ENCODE data around the gene SPATA18.
"Not testable (repeated sequence)": the region's sequence is repeated elsewhere in the genome, so short reads cannot be mapped to it uniquely, and the experiment has no call there.

The SPATA18 gene

DNA sequence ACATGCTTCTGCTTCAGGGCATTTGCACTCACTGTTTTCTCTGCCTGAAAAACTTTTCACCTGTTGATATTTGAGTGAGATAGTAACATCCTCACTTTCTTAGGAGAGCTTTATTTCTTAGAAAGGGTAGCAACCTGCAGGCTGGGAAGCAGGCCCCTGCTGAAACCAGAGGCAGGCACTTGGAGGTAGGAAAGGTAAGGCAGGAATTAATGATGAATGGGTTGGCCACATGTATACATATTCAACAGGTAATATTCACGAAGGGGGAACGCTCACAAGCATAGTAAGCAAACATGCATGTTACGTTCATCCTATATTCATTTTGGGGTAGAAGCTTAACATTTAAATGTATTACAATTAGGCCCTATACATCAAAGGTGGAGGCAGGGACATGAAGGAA, 3.1 kb downstream of the SPATA18 start:
- FAIRE-seq, result no peak

DNA sequence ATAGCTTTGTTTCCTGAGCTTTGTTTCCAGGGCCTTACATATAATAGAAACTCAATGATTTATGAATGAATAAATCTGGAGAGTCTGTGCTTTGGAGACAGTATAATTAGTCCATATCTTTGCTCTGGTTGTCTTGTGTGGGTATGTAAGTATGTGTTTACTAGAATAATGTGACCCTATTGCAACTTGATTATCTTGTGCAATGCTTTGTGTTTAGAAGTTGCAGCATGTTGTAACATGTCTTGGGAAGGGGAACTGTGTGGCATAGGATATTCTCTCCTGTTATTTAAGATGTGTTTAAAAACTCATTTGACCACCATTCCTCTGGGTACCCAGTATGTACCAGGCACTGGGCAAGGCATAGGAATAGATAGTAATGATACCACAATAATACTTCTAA, 6.1 kb downstream of the SPATA18 start:
- no peak for FAIRE-seq

DNA sequence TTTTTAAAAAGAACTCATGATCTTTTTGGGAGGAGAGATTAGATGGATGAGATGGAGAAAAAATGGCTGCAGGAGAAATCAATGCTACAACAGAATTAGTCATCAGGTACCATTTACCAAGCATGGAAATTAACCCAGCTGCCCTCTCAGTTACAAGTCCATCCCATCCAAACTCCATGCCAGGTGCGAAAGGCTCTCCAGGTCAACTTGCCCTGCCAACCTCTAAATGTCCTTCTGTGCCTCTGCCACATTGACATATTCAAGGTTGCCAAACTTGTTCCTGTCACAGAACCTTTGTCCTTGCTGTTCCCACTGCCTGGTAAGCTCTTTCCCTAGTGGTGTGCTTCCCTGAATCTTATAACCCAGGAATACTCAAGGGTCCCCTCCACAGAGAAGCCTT, 7.2 kb downstream of the SPATA18 start:
- no peak for FAIRE-seq

DNA sequence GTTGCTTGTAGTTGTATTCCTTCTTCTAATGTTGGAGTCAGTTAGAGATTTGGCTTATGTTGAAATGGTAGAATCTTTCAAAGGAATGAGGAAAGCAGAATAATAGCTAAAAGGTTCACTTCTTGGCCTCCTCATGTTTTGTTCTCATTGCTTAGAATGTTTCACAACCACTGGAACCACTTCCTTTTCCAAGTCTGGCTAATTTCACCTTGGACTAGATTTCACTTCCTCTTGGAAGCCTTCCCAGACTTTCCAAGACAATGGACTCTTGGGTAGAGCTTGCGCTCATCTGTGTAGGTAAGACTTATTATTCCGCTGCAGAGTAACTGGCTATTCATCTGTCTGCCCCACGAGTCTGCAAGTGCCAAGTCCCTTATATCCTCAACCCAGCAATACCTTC, 8.3 kb downstream of the SPATA18 start:
- FAIRE-seq, result no peak

- no peak for FAIRE-seq
Observed at GRCh38 chr4:52069571-52069970, 18.5 kb downstream of the SPATA18 start.

GRCh38 chr4:52071791-52072546, 20.9 kb downstream of the SPATA18 start:
- FAIRE-seq, result no peak

- no peak for FAIRE-seq
Observed at GRCh38 chr4:52076731-52077130, 25.6 kb downstream of the SPATA18 start.

DNA sequence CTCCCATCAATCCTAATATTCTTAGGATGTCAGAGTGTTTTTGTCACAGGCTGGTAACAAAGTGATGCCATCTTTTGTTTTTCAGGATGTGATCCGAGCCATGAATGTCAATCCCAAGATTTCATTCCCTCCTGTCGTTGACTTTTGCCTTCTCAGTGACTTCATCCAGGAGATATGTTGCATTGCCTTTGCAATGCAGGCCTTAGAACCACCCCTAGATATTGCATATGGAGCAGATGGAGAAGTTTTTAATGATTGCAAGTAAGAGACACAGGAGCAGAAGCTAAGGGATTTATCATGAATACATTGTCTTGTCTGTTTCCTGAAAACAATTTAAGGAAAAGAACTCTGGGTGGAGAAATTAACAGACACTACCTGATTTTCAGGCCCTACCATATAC, 28.6 kb downstream of the SPATA18 start:
- FAIRE-seq, result no peak

DNA sequence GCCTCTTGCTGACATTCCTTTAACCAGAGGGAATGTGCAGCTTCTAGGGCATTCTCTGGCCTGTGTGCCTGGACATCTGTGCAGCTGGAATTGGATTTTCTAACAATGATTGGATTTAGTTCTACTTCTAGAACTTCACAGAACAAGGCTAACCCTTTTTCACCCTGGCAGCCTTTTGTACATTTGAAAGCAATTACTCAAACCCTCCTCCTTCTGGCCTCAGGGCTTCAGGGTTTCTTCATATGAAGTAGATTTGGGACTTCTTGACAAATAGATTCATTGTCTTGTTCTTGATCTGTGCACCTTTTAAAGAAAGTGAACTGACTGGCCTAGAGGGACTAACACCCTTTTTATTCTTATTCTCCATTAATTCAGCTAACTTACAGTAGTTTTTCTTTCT, 30.1 kb downstream of the SPATA18 start:
- no peak for FAIRE-seq

DNA sequence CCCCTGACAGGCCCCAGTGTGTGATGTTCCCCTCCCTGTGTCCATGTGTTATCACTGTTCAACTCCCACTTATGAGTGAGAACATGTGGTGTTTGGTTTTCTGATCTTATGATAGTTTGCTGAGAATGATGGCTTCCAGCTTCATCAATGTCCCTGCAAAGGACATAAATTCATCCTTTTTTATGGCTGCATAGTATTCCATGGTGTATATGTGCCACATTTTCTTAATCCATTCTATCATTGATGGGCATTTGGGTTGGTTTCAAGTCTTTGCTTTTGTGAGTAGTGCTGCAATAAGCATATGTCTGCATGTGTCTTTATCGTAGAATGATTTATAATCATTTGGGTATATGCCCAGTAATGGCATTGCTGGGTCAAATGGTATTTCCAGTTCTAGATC, 35.3 kb downstream of the SPATA18 start:
- not testable (repeated sequence) for FAIRE-seq

DNA sequence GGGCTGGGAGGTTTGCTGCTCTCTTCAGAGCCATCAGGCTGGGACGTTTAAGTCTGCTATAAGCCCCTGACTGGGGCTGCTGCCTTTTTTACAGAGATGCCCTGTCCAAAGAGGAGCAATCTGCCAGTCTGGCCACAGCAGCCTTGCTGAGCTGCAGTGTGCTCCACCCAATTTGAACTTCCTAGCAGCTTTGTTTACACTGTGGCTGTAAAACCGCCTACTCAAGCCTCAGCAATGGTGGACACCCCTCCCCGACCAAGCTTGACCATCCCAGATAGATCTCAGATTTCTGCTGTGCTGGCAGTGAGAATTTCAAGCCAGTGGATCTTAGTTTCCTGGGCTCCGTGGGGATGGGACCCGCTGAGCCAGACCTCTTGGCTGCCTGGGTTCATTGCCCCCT, 40.7 kb downstream of the SPATA18 start:
- FAIRE-seq, result no peak

DNA sequence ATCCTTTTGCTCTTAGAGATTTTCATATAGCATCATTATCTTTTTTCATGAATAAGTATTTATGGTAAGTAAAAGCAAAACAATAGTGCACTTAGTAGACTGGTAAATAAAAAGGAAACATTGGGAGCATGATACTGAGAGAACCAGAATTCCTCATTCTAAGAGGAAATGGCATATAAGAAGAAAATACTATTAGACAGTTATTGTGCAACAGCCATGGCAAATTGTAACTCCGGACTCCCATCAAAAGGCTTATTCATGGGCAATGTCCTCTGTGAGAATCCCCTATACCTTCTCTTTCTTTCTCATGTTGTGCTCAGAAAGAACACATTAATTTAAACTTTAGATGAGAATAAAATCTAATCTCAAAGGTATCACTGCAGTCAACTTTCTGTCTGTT, 42.4 kb downstream of the SPATA18 start:
- no peak for FAIRE-seq

DNA sequence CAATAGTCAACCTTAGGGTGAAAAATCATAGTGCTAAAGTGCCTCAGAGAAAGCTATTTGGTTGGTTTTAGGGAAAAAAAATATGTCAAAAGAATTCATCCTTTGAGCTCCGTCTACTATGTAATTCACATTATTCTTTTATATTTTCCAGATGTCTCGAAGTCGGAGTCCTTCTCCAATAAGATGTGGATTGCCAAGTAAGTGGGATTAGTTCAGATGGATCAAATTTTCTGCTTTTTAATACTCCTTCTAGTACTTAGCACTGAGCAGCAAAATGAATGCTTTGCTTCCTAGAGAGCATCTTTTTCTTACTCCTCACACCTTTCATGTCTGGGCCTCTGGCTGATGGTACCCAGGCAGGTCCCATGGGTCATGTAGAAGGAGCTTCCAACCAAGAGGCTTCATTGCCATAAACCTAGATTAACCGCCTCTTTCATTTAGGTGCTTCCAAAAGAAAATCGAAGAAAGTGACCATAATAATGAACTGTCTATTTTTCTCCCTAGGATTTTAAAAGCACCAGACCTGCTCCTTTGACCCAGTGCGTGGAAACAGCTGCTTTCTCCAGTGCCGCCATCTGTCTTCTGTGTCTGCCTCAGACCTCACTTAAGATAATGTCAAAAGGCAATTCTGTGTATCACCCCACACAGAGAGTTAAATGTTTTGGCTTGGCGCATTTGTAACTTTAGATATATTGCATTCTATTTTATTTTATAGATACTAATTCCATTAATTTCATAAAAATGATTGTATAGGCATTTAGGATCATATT, 43.5 kb downstream of the SPATA18 start:
- no peak for FAIRE-seq

- no peak for FAIRE-seq
Observed at GRCh38 chr4:52095374-52095773, 44.3 kb downstream of the SPATA18 start.

DNA sequence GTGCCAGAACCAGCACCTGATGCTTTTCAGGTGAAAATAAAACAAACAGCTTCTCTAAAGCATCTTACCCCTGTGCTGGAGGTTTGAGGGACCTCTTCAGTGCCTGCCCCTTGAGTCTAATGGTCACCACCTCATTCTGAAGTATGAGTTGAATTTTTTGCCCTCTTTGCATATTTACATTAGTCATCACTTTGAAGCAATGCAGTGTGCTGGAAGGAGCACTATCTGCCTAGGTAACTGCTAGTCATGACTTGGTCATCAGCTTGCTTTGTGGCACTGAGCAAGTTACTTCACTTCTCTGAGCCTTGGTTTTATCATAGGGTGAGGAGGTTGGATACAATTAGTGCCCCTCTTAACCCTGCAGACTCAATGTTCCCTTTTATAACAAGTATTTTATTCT, 44.9 kb downstream of the SPATA18 start:
- FAIRE-seq, result no peak

DNA sequence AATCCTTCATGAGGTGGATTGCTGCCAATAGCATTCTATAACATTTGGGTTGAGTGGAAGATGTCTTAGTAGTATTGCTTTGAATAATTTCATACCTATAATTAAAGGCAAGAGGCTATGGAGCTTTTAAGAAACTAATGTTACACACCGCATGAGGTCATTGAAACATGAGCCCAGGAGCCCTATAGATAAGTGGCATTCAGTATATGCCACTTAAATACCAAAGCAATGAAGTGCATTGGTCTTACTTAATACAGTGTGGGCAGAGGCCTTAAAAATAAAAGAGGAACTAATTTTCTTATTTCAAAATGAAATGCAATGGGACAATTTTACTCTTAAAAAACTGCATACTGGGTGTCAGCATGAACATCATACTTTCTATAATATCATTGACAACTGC, 47.5 kb downstream of the SPATA18 start:
- no peak for FAIRE-seq

GRCh38 chr4:52099860-52100461, 48.9 kb downstream of the SPATA18 start:
- no peak for FAIRE-seq

DNA sequence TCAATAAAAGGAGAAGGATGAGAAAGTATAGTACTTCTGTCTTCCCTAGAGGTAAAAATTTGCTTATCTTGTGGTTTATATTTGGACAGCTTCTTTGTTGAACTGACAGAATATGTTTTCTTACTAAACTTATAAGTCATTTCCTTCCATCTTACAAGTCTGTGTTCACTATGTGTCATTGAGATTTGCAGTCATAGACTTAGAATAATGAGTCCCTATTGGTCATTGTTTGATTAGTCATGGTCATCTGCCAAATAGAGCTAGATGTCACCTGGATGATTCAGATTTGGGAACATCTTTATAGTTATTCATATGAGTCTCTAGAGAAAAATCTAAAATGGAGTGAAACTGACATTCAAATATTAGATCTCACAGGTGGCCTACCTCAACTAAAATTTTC, 51.5 kb downstream of the SPATA18 start:
- FAIRE-seq, result no peak

- no peak for FAIRE-seq
Observed at GRCh38 chr4:52103319-52103718, 52.2 kb downstream of the SPATA18 start.

GRCh38 chr4:52105276-52105675, 54.2 kb downstream of the SPATA18 start:
- FAIRE-seq, result no peak

GRCh38 chr4:52106191-52106590, 55.1 kb downstream of the SPATA18 start:
- FAIRE-seq, result no peak

DNA sequence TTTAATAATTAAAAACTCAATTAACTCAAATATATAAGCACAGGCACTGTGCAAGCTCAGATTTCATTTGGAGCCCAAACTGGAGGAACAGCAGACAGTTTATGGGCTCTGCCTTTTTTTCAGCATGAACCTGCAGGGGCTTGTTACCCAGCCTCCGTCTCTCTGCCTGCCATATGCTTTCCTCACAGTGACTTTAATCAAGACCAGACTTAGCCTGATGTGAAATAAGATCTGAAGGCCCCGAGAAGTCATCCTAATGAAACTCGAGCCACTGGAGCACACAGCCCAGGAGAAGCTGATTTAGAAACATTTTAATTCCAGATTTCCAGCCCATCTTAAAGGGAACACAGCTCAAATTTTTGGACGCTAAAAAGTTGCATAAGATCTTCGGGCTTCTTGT, 55.6 kb downstream of the SPATA18 start:
- FAIRE-seq, result no peak

DNA sequence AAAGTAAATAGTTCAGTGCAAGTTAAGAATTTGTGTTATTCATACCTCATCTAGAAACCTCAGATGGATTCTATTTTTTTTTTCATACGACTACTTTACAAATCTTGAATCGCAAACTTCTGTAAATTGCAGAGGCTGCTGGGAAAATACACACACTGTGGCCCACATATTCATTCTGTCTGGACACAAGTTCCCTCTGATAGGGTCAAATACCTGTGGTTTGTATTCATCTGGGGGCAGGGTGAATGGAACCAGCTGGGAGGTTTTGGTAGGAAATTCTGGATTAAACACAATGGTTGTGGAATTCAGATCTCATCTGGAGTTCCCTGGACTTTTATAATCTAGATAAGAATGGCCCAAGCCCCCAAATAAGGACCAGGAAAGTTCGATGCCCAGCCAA, 56.2 kb downstream of the SPATA18 start:
- no peak for FAIRE-seq

DNA sequence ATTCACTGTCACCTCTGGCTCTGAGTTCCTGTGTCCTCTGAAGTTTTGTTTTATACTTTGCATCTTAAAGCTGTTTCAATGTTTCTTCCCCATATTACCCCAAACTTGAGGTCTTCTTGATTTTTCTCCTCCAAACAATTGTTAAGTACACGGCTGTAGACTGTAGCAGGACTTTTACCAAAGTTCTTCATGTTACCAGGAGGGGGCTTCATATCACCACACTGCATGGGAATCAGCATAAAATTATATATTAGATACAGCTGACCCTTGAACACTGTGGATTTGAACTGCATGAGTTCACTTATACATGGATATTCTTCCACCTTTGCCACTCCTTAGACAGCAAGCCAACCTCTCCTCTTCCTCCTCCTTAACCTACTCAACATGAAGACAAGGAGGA, 56.6 kb downstream of the SPATA18 start:
- no peak for FAIRE-seq

All from islet of Langerhans (tissue), 1 donor.